WTC11 (cell line): ENCODE results near the gene POPDC3. TPM values are rescaled to one million over a fixed set of nuclear protein-coding genes. Genes with fewer than 3 reads are reported as not detected.

ENCODE experiments used
- ATAC-seq: fragments of 200-7000 bp; cut with Tn5 transposase; 2 replicates; pipeline ENCODE4 v1.10.0; 2021; ENCODE audit warnings: mild to moderate bottlenecking, moderate library complexity
- CTCF ChIA-PET: fragments of 300-600 bp; sonication (Branson Sonifier 250); formaldehyde crosslinking; loops from one replicate; lab custom pipeline; 2021; ENCODE audit warnings: antibody characterized with exemption; lab: Charles Lee
- POLR2A ChIA-PET: fragments of 350-600 bp; sonication (Branson Sonifier 250); formaldehyde crosslinking; loops from one replicate; lab custom pipeline; 2021; ENCODE audit warnings: antibody characterized with exemption; lab: Charles Lee
- DNase-seq: peaks from one replicate; pipeline ENCODE4 v3.0.0; 2021; ENCODE audit warnings: low spot score
- H3K27ac Mint-ChIP-seq: 2 replicates; pipeline ENCODE4 v1.8.0; 2021; ENCODE audit warnings: mixed read lengths
- H3K27me3 Mint-ChIP-seq: 2 replicates; pipeline ENCODE4 v1.8.0; 2021; ENCODE audit warnings: low read depth, mild to moderate bottlenecking, moderate library complexity, mixed read lengths
- H3K36me3 Mint-ChIP-seq: 2 replicates; pipeline ENCODE4 v1.8.0; 2021; ENCODE audit warnings: mixed read lengths
- H3K4me1 Mint-ChIP-seq: 2 replicates; pipeline ENCODE4 v1.8.0; 2022; ENCODE audit warnings: mixed read lengths
- H3K4me3 Mint-ChIP-seq: 2 replicates; pipeline ENCODE4 v1.8.0; 2021; ENCODE audit warnings: mild to moderate bottlenecking, moderate library complexity, mixed read lengths
- H3K9me3 Mint-ChIP-seq: 2 replicates; pipeline ENCODE4 v1.8.0; 2021; ENCODE audit warnings: mixed read lengths
- ATF1 ChIP-seq: sonication (generic); formaldehyde crosslinking; IDR thresholded peaks from 2 replicates; pipeline ENCODE4 v1.8.1; 2023; ENCODE audit warnings: mild to moderate bottlenecking, moderate library complexity, missing genetic modification reagents
- EMX1 ChIP-seq: fragments of 250-450 bp; sonication (Bioruptor Pico); IDR thresholded peaks from 2 replicates; pipeline ENCODE4 v1.8.0; 2021; ENCODE audit warnings: mild to moderate bottlenecking
- ESRRA ChIP-seq: sonication (generic); formaldehyde crosslinking; IDR thresholded peaks from 2 replicates; pipeline ENCODE4 v1.8.1; 2022; ENCODE audit warnings: mild to moderate bottlenecking, missing genetic modification reagents, borderline replicate concordance
- IRF2 ChIP-seq: sonication (generic); formaldehyde crosslinking; IDR thresholded peaks from 2 replicates; pipeline ENCODE4 v1.8.0; 2022; ENCODE audit warnings: low read depth, missing genetic modification reagents, borderline replicate concordance
- NFE2L1 ChIP-seq: sonication (generic); formaldehyde crosslinking; IDR thresholded peaks from 2 replicates; pipeline ENCODE4 v1.8.1; 2023; ENCODE audit warnings: missing genetic modification reagents
- NR2C2 ChIP-seq: sonication (generic); formaldehyde crosslinking; IDR thresholded peaks from 2 replicates; pipeline ENCODE4 v1.8.0; 2022; ENCODE audit warnings: mild to moderate bottlenecking, missing genetic modification reagents
- PRRX2 ChIP-seq: fragments of 250-450 bp; sonication (Bioruptor Pico); IDR thresholded peaks from 2 replicates; pipeline ENCODE4 v1.8.0; 2021; ENCODE audit warnings: mild to moderate bottlenecking
- RELA ChIP-seq: sonication (generic); formaldehyde crosslinking; IDR thresholded peaks from 2 replicates; pipeline ENCODE4 v1.8.1; 2022; ENCODE audit warnings: missing genetic modification reagents, mild to moderate bottlenecking, borderline replicate concordance
- RORB ChIP-seq: fragments of 250-450 bp; sonication (Bioruptor Pico); IDR thresholded peaks from 2 replicates; pipeline ENCODE4 v1.9.0; 2021; ENCODE audit warnings: mild to moderate bottlenecking
- ZNF219 ChIP-seq: sonication (generic); formaldehyde crosslinking; IDR thresholded peaks from 2 replicates; pipeline ENCODE4 v1.8.0; 2023; ENCODE audit warnings: missing genetic modification reagents, mild to moderate bottlenecking, borderline replicate concordance
- total RNA-seq: library from RNA; stranded (reverse); gene quantifications from 3 replicates; pipeline ENCODE4 v1.2.3, GENCODE V29; 2021
- TF ChIP-seq, protein P1 (sequence below): fragments of 200-600 bp; IDR thresholded peaks from 2 replicates; pipeline ENCODE4 v1.8.0; 2022; ENCODE audit warnings: antibody characterized with exemption
- TF ChIP-seq, protein P2 (sequence below): fragments of 250-450 bp; sonication (Bioruptor Pico); IDR thresholded peaks from 2 replicates; pipeline ENCODE4 v1.9.0; 2021; ENCODE audit warnings: mild to moderate bottlenecking, borderline replicate concordance
- TF ChIP-seq, protein P3 (sequence below): sonication (generic); formaldehyde crosslinking; IDR thresholded peaks from 2 replicates; pipeline ENCODE4 v1.8.1; 2022; ENCODE audit warnings: mild to moderate bottlenecking, moderate library complexity, missing genetic modification reagents
- TF ChIP-seq, protein P4 (sequence below): sonication (generic); formaldehyde crosslinking; conservative IDR thresholded peaks from 2 replicates; pipeline ENCODE4 v1.8.1; 2023; ENCODE audit warnings: mild to moderate bottlenecking, low read depth, missing genetic modification reagents, moderate library complexity
- TF ChIP-seq, protein P5 (sequence below): sonication (generic); formaldehyde crosslinking; IDR thresholded peaks from 2 replicates; pipeline ENCODE4 v1.8.0; 2023; ENCODE audit warnings: missing genetic modification reagents, mild to moderate bottlenecking, borderline replicate concordance
- TF ChIP-seq, protein P6 (sequence below): sonication (generic); formaldehyde crosslinking; IDR thresholded peaks from 2 replicates; pipeline ENCODE4 v1.8.0; 2022; ENCODE audit warnings: mild to moderate bottlenecking, missing genetic modification reagents
- TF ChIP-seq, protein P7 (sequence below): sonication (generic); formaldehyde crosslinking; IDR thresholded peaks from 2 replicates; pipeline ENCODE4 v1.8.0; 2023; ENCODE audit warnings: missing genetic modification reagents

POPDC3 gene
- total RNA-seq, 1 experiment from 2014 or later: 2.7 TPM

DNA sequence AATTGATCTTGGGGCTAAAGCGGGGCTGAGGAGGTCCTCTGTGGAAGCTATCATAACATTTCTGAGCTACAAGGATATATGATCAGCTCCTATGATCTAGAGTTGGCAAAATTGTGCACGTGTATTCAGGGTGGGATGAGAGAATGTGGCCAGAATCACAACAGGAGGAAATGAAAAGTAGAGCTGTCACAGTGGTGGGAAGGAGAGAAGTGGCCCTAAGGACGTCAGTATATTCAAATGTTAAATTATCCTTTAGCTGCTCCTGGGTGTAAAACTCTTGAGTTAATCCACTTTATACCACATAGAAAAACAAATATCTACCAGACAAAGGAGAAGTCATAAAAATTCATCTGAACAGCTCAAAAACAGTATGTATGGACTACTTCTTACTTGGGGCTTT, 14.8 kb upstream of the POPDC3 start (continued):
- TF ChIP-seq, protein P1, sequence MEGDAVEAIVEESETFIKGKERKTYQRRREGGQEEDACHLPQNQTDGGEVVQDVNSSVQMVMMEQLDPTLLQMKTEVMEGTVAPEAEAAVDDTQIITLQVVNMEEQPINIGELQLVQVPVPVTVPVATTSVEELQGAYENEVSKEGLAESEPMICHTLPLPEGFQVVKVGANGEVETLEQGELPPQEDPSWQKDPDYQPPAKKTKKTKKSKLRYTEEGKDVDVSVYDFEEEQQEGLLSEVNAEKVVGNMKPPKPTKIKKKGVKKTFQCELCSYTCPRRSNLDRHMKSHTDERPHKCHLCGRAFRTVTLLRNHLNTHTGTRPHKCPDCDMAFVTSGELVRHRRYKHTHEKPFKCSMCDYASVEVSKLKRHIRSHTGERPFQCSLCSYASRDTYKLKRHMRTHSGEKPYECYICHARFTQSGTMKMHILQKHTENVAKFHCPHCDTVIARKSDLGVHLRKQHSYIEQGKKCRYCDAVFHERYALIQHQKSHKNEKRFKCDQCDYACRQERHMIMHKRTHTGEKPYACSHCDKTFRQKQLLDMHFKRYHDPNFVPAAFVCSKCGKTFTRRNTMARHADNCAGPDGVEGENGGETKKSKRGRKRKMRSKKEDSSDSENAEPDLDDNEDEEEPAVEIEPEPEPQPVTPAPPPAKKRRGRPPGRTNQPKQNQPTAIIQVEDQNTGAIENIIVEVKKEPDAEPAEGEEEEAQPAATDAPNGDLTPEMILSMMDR: no peak
- TF ChIP-seq, all 79 proteins: peak for 0

DNA sequence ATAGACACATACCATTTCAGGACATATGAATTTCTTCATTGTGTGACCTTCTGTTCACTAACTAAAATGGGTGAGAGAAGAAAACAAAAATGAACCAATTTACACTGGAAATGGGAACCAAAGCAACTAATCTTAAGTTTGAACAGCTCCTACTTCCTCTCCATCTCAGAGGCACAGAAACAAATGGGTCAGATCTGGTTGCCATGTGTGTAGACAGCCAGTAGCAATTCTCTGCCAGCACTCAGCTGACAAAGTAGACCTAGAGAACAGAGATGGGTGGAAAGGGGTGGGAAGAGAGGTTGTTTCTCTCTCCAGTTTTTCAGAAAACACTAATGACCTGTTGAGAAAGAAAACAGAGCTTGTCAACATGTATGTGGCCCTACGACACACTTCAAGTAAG, 14.3 kb upstream of the POPDC3 start:
- Mint-ChIP-seq H3K27me3 (no peaks in the 10 kb centered on the region), H3K4me1 (peaks cover 8% of the 10 kb centered on the region), H3K36me3 (0 out of 2 replicates have a peak, but pooled peaks cover 4% of the 10 kb centered on the region), H3K4me3 (no peak overlapping the region), H3K9me3 (peaks cover 7% of the 10 kb centered on the region; the same call in 1 of the 2 replicates), H3K27ac (no peak overlapping the region)
- CTCF ChIA-PET: interaction anchor here (0.9 kb wide), 1 partner anchor 405 kb away, joined by 3 read pairs; no protein-coding TSS in a partner anchor
- DNase-seq (no peak), ATAC-seq (no peak)
- POLR2A ChIA-PET: no interaction called here
- TF ChIP-seq IRF2 (CRISPR knock-in tag): no peak
- TF ChIP-seq, protein P2, sequence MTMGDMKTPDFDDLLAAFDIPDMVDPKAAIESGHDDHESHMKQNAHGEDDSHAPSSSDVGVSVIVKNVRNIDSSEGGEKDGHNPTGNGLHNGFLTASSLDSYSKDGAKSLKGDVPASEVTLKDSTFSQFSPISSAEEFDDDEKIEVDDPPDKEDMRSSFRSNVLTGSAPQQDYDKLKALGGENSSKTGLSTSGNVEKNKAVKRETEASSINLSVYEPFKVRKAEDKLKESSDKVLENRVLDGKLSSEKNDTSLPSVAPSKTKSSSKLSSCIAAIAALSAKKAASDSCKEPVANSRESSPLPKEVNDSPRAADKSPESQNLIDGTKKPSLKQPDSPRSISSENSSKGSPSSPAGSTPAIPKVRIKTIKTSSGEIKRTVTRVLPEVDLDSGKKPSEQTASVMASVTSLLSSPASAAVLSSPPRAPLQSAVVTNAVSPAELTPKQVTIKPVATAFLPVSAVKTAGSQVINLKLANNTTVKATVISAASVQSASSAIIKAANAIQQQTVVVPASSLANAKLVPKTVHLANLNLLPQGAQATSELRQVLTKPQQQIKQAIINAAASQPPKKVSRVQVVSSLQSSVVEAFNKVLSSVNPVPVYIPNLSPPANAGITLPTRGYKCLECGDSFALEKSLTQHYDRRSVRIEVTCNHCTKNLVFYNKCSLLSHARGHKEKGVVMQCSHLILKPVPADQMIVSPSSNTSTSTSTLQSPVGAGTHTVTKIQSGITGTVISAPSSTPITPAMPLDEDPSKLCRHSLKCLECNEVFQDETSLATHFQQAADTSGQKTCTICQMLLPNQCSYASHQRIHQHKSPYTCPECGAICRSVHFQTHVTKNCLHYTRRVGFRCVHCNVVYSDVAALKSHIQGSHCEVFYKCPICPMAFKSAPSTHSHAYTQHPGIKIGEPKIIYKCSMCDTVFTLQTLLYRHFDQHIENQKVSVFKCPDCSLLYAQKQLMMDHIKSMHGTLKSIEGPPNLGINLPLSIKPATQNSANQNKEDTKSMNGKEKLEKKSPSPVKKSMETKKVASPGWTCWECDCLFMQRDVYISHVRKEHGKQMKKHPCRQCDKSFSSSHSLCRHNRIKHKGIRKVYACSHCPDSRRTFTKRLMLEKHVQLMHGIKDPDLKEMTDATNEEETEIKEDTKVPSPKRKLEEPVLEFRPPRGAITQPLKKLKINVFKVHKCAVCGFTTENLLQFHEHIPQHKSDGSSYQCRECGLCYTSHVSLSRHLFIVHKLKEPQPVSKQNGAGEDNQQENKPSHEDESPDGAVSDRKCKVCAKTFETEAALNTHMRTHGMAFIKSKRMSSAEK: no peak
- TF ChIP-seq, protein P3, sequence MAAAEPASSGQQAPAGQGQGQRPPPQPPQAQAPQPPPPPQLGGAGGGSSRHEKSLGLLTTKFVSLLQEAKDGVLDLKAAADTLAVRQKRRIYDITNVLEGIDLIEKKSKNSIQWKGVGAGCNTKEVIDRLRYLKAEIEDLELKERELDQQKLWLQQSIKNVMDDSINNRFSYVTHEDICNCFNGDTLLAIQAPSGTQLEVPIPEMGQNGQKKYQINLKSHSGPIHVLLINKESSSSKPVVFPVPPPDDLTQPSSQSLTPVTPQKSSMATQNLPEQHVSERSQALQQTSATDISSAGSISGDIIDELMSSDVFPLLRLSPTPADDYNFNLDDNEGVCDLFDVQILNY (CRISPR knock-in tag): no peak
- no peak for TF ChIP-seq NFE2L1 (CRISPR knock-in tag)
- TF ChIP-seq EMX1 (CRISPR knock-in tag): no peak
- TF ChIP-seq, protein P4, sequence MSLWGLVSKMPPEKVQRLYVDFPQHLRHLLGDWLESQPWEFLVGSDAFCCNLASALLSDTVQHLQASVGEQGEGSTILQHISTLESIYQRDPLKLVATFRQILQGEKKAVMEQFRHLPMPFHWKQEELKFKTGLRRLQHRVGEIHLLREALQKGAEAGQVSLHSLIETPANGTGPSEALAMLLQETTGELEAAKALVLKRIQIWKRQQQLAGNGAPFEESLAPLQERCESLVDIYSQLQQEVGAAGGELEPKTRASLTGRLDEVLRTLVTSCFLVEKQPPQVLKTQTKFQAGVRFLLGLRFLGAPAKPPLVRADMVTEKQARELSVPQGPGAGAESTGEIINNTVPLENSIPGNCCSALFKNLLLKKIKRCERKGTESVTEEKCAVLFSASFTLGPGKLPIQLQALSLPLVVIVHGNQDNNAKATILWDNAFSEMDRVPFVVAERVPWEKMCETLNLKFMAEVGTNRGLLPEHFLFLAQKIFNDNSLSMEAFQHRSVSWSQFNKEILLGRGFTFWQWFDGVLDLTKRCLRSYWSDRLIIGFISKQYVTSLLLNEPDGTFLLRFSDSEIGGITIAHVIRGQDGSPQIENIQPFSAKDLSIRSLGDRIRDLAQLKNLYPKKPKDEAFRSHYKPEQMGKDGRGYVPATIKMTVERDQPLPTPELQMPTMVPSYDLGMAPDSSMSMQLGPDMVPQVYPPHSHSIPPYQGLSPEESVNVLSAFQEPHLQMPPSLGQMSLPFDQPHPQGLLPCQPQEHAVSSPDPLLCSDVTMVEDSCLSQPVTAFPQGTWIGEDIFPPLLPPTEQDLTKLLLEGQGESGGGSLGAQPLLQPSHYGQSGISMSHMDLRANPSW (CRISPR knock-in tag): no peak
- TF ChIP-seq, protein P5, sequence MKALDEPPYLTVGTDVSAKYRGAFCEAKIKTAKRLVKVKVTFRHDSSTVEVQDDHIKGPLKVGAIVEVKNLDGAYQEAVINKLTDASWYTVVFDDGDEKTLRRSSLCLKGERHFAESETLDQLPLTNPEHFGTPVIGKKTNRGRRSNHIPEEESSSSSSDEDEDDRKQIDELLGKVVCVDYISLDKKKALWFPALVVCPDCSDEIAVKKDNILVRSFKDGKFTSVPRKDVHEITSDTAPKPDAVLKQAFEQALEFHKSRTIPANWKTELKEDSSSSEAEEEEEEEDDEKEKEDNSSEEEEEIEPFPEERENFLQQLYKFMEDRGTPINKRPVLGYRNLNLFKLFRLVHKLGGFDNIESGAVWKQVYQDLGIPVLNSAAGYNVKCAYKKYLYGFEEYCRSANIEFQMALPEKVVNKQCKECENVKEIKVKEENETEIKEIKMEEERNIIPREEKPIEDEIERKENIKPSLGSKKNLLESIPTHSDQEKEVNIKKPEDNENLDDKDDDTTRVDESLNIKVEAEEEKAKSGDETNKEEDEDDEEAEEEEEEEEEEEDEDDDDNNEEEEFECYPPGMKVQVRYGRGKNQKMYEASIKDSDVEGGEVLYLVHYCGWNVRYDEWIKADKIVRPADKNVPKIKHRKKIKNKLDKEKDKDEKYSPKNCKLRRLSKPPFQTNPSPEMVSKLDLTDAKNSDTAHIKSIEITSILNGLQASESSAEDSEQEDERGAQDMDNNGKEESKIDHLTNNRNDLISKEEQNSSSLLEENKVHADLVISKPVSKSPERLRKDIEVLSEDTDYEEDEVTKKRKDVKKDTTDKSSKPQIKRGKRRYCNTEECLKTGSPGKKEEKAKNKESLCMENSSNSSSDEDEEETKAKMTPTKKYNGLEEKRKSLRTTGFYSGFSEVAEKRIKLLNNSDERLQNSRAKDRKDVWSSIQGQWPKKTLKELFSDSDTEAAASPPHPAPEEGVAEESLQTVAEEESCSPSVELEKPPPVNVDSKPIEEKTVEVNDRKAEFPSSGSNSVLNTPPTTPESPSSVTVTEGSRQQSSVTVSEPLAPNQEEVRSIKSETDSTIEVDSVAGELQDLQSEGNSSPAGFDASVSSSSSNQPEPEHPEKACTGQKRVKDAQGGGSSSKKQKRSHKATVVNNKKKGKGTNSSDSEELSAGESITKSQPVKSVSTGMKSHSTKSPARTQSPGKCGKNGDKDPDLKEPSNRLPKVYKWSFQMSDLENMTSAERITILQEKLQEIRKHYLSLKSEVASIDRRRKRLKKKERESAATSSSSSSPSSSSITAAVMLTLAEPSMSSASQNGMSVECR (CRISPR knock-in tag): no peak
- TF ChIP-seq PRRX2 (CRISPR knock-in tag): no peak
- TF ChIP-seq RORB: no peak
- TF ChIP-seq ESRRA: no peak
- TF ChIP-seq ZNF219: no peak
- TF ChIP-seq, protein P6, sequence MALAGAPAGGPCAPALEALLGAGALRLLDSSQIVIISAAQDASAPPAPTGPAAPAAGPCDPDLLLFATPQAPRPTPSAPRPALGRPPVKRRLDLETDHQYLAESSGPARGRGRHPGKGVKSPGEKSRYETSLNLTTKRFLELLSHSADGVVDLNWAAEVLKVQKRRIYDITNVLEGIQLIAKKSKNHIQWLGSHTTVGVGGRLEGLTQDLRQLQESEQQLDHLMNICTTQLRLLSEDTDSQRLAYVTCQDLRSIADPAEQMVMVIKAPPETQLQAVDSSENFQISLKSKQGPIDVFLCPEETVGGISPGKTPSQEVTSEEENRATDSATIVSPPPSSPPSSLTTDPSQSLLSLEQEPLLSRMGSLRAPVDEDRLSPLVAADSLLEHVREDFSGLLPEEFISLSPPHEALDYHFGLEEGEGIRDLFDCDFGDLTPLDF (CRISPR knock-in tag): no peak
- TF ChIP-seq ATF1: no peak
- no peak for TF ChIP-seq NR2C2 (CRISPR knock-in tag)
- no peak for TF ChIP-seq RELA (CRISPR knock-in tag)
- TF ChIP-seq, protein P7, sequence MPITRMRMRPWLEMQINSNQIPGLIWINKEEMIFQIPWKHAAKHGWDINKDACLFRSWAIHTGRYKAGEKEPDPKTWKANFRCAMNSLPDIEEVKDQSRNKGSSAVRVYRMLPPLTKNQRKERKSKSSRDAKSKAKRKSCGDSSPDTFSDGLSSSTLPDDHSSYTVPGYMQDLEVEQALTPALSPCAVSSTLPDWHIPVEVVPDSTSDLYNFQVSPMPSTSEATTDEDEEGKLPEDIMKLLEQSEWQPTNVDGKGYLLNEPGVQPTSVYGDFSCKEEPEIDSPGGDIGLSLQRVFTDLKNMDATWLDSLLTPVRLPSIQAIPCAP: no peak
